HFFc6 (cell line): Measurements from ENCODE around the gene RNASE8. TPM values are rescaled to one million over a fixed set of nuclear protein-coding genes. Genes with fewer than 3 reads are reported as not detected.

Experiments used
- DNase-seq: peaks from one replicate; pipeline ENCODE4 v3.0.0-alpha.2; 2018
- H3K27ac Mint-ChIP-seq: 2 replicates; pipeline ENCODE4 v1.8.0; 2020; ENCODE audit warnings: mild to moderate bottlenecking, mixed read lengths
- H3K27me3 Mint-ChIP-seq: 2 replicates; pipeline ENCODE4 v1.8.0; 2021; ENCODE audit warnings: mild to moderate bottlenecking, moderate library complexity, mixed read lengths; ENCODE audit not compliant: insufficient read depth
- H3K36me3 Mint-ChIP-seq: 2 replicates; pipeline ENCODE4 v1.8.0; 2021; ENCODE audit warnings: low read depth, mixed read lengths
- H3K4me1 Mint-ChIP-seq: 2 replicates; pipeline ENCODE4 v1.8.0; 2020; ENCODE audit warnings: low read depth, mixed read lengths
- H3K4me3 Mint-ChIP-seq: 2 replicates; pipeline ENCODE4 v1.8.0; 2020; ENCODE audit warnings: mild to moderate bottlenecking, moderate library complexity, mixed read lengths
- H3K9me3 Mint-ChIP-seq: 2 replicates; pipeline ENCODE4 v1.8.0; 2020; ENCODE audit warnings: mild to moderate bottlenecking, mixed read lengths
- CTCF ChIP-seq: fragments of 200-600 bp; sonication (generic); IDR thresholded peaks from 2 replicates; pipeline ENCODE4 v1.5.0; 2021; ENCODE audit warnings: antibody characterized with exemption, mild to moderate bottlenecking
- total RNA-seq, 6 experiments: library from RNA; stranded (reverse); fragmentation: NEBNext Ultra II Directional; extraction: Animal tissue kit (Norgen Biotek cat#: 25700); gene quantifications; 2 replicates in 1 of 6; 3 replicates in 5 of 6; pipeline ENCODE4 v1.2.3, GENCODE V29; 2021

The RNASE8 gene
- total RNA-seq, 6 experiments from 2014 or later: not detected

- H3K9me3 Mint-ChIP-seq: no peaks in the 10 kb centered on the region
- TF ChIP-seq CTCF: no peak
- no peak overlapping the region for H3K4me3 Mint-ChIP-seq
- no peak for DNase-seq
- H3K4me1 Mint-ChIP-seq: peaks cover 31% of the 10 kb centered on the region
- peaks cover 14% of the 10 kb centered on the region for H3K36me3 Mint-ChIP-seq
- H3K27me3 Mint-ChIP-seq: peaks cover 6% of the 10 kb centered on the region
- peak overlapping the region; percentile 97; the same call in 1 of the 2 replicates for H3K27ac Mint-ChIP-seq
These were observed 16.3 kb downstream of the RNASE8 start for GRCh38 chr14:21073921-21074320.

DNA sequence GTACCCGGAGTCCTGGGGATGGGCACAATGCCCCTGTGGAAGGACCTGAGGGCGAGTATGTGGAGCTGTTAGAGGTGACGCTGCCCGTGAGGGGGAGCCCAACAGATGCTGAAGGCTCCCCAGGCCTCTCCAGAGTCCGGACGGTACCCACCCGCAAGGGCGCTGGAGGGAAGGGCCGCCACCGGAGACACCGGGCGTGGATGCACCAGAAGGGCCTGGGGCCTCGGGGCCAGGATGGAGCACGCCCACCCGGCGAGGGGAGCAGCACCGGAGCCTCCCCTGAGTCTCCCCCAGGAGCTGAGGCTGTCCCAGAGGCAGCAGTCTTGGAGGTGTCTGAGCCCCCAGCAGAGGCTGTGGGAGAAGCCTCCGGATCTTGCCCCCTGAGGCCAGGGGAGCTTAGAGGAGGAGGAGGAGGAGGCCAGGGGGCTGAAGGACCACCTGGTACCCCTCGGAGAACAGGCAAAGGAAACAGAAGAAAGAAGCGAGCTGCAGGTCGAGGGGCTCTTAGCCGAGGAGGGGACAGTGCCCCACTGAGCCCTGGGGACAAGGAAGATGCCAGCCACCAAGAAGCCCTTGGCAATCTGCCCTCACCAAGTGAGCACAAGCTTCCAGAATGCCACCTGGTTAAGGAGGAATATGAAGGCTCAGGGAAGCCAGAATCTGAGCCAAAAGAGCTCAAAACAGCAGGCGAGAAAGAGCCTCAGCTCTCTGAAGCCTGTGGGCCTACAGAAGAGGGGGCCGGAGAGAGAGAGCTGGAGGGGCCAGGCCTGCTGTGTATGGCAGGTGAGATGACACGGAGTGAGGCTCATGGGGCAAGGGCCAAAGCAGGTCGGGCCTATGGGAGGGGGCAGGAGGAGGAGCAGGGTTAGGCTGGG lies 17.0 kb downstream of the RNASE8 start:
- H3K27me3 Mint-ChIP-seq: peaks cover 6% of the 10 kb centered on the region
- no peak overlapping the region; the same call in 1 of the 2 replicates for H3K27ac Mint-ChIP-seq

GRCh38 chr14:21075719-21076437 lies 18.3 kb downstream of the RNASE8 start:
- TF ChIP-seq CTCF: no peak
- Mint-ChIP-seq H3K27ac (peak overlapping the region; percentile 30; the same call in 1 of the 2 replicates), H3K9me3 (no peaks in the 10 kb centered on the region), H3K4me1 (peaks cover 23% of the 10 kb centered on the region), H3K4me3 (no peak overlapping the region), H3K36me3 (peaks cover 14% of the 10 kb centered on the region), H3K27me3 (peaks cover 8% of the 10 kb centered on the region)
- no peak for DNase-seq

More for the DNA sequence above, 17.0 kb downstream of the RNASE8 start:
- Mint-ChIP-seq H3K9me3 (no peaks in the 10 kb centered on the region), H3K4me3 (no peak overlapping the region), H3K4me1 (peaks cover 24% of the 10 kb centered on the region), H3K36me3 (peaks cover 14% of the 10 kb centered on the region)
- TF ChIP-seq CTCF: no peak
- no peak for DNase-seq

- TF ChIP-seq CTCF: no peak
- Mint-ChIP-seq H3K4me3 (no peak overlapping the region), H3K4me1 (peaks cover 11% of the 10 kb centered on the region), H3K27ac (peak overlapping the region; percentile 37; the same call in 1 of the 2 replicates), H3K36me3 (peaks cover 14% of the 10 kb centered on the region), H3K9me3 (no peaks in the 10 kb centered on the region), H3K27me3 (peaks cover 5% of the 10 kb centered on the region)
- no peak for DNase-seq
These were observed 20.1 kb downstream of the RNASE8 start for GRCh38 chr14:21077672-21078071.

DNA sequence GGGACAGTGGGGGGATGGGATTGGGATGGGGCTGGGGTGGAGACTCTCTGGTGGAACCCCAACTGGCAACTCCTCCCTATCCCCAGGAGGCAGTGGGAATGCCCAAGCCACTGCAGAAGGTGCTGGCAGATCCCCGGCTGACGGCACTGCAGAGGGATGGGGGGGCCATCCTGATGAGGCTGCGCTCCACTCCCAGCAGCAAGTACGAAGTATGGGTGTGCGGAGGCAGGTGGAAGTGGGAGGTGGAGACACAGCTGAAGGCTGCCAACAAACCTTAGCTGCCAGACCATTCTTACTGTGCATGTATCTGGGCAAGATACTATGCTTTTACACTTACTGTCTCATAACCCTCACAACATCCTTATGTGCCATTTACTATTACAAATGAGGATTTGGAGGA lies 20.7 kb downstream of the RNASE8 start:
- Mint-ChIP-seq H3K27ac (no peak overlapping the region; the same call in 1 of the 2 replicates), H3K4me3 (no peak overlapping the region), H3K9me3 (no peaks in the 10 kb centered on the region), H3K36me3 (peaks cover 12% of the 10 kb centered on the region), H3K4me1 (peaks cover 6% of the 10 kb centered on the region), H3K27me3 (peaks cover 5% of the 10 kb centered on the region)
- no peak for DNase-seq
- no peak for TF ChIP-seq CTCF
